Activated naive CD4-positive, alpha-beta T cell (primary cell): ENCODE data around the gene PPIG.
"Not testable (repeated sequence)": the region's sequence is repeated elsewhere in the genome, so short reads cannot be mapped to it uniquely, and the experiment has no call there.

Experiments used
- DNase-seq, 4 experiments: peaks; one replicate each; lab custom pipeline; 2025; lab: John Stamatoyannopoulos, UW

The PPIG gene

GRCh38 chr2:169584005-169584877 lies at the start of gene PPIG:
PPIG (plus strand) TSS chr2:169584351; CDS start chr2:169604042, 19,691 bp downstream.
- DNase-seq: peak; percentile 60 to 73 (median 66)

- DNase-seq: not testable (repeated sequence)
Observed at GRCh38 chr2:169539460-169539859, 44.7 kb upstream of the PPIG start.

- DNase-seq: no peak
Observed at GRCh38 chr2:169540146-169540545, 44.0 kb upstream of the PPIG start.

- no peak for DNase-seq
Observed at GRCh38 chr2:169542433-169542832, 41.7 kb upstream of the PPIG start.

GRCh38 chr2:169546756-169547155 lies 37.4 kb upstream of the PPIG start:
- DNase-seq: no peak

- DNase-seq: no peak
Observed at GRCh38 chr2:169561364-169561763, 22.8 kb upstream of the PPIG start.

- DNase-seq: not testable (repeated sequence)
Observed at GRCh38 chr2:169562084-169562483, 22.1 kb upstream of the PPIG start.

- DNase-seq: no peak
Observed at GRCh38 chr2:169562519-169562918, 21.6 kb upstream of the PPIG start.

GRCh38 chr2:169565686-169566085 lies 18.5 kb upstream of the PPIG start:
- no peak for DNase-seq

- no peak for DNase-seq
Observed at GRCh38 chr2:169569948-169570347, 14.2 kb upstream of the PPIG start.

GRCh38 chr2:169570752-169571151 lies 13.4 kb upstream of the PPIG start:
- DNase-seq: not testable (repeated sequence)

GRCh38 chr2:169571571-169571970 lies 12.6 kb upstream of the PPIG start:
- DNase-seq: no peak

- no peak for DNase-seq
Observed at GRCh38 chr2:169572189-169572588, 12.0 kb upstream of the PPIG start.

GRCh38 chr2:169572821-169573159 lies 11.4 kb upstream of the PPIG start:
- no peak for DNase-seq

- DNase-seq: peak; percentile 49 to 66 (median 58)
Observed at GRCh38 chr2:169573160-169573973, 10.8 kb upstream of the PPIG start, which contains the start of gene FASTKD1. FASTKD1 (minus strand) TSS chr2:169573865; CDS start chr2:169572029, 1,836 bp downstream.

GRCh38 chr2:169573974-169574299 lies 10.2 kb upstream of the PPIG start:
- DNase-seq: no peak

GRCh38 chr2:169574539-169574938 lies 9.6 kb upstream of the PPIG start:
- not testable (repeated sequence) for DNase-seq

GRCh38 chr2:169575264-169575663 lies 8.9 kb upstream of the PPIG start:
- DNase-seq: not testable (repeated sequence)

GRCh38 chr2:169579044-169579443 lies 5.1 kb upstream of the PPIG start:
- DNase-seq: no peak

- not testable (repeated sequence) for DNase-seq
Observed at GRCh38 chr2:169582552-169583266, 1.4 kb upstream of the PPIG start.

- no peak for DNase-seq
Observed at GRCh38 chr2:169583518-169583917, 633 bp upstream of the PPIG start.

- no peak for DNase-seq
Observed at GRCh38 chr2:169585673-169586072, 1.5 kb downstream of the PPIG start.
